ENCODE data around the gene ATL1.

- TF ChIP-seq CTCF (IDR thresholded peaks at IDR 0.05; ENCODE audit: poor library complexity) (no peak), EZH2 (IDR thresholded peaks at IDR 0.05; ENCODE audit: borderline replicate concordance) (no peak), EZH2phosphoT487 (IDR thresholded peaks at IDR 0.05; ENCODE audit: low read depth, severe bottlenecking, unreplicated experiment) (no peak)
Observed at GRCh38 chr14:50656776-50657175, 96.8 kb downstream of the ATL1 start.
